GM12878 (cell line): ENCODE results near the gene TCF12.

Source experiments
- CHD1 ChIP-seq: IDR thresholded peaks from 2 replicates; pipeline ENCODE4 v1.6.1; 2012; ENCODE audit warnings: low read depth, low read length, improper control_type of control experiment
- CHD2 ChIP-seq: IDR thresholded peaks from 2 replicates; pipeline ENCODE4 v1.6.1; 2011; ENCODE audit warnings: low read depth, low read length, improper control_type of control experiment, borderline replicate concordance
- HDAC6 ChIP-seq: fragments of 200-600 bp; sonication (generic); IDR thresholded peaks from one replicate; pipeline ENCODE4 v1.8.0; 2017; ENCODE audit warnings: antibody characterized with exemption; ENCODE audit not compliant: unreplicated experiment
- MEF2B ChIP-seq: fragments of 450-650 bp; IDR thresholded peaks from 2 replicates; pipeline ENCODE4 v1.6.1; 2018; ENCODE audit warnings: mild to moderate bottlenecking, moderate library complexity; ENCODE audit not compliant: partially characterized antibody, poor library complexity, severe bottlenecking
- MXI1 ChIP-seq: fragments of 150-350 bp; IDR thresholded peaks from 2 replicates; pipeline ENCODE4 v1.6.1; 2011; ENCODE audit warnings: low read depth, mild to moderate bottlenecking, inconsistent platforms, low read length, improper control_type of control experiment
- MYB ChIP-seq: fragments of 150-350 bp; IDR thresholded peaks from 2 replicates; pipeline ENCODE4 v1.6.1; 2014; ENCODE audit warnings: mild to moderate bottlenecking, low read depth, low read length, borderline replicate concordance
- NFXL1 ChIP-seq: fragments of 450-650 bp; IDR thresholded peaks from 2 replicates; pipeline ENCODE4 v1.6.1; 2017; ENCODE audit warnings: antibody characterized with exemption, mild to moderate bottlenecking, borderline replicate concordance
- POLR2A ChIP-seq: IDR thresholded peaks from 2 replicates; pipeline ENCODE4 v1.6.1; 2011; ENCODE audit warnings: low read depth, mild to moderate bottlenecking, low read length
- SMC3 ChIP-seq: IDR thresholded peaks from 2 replicates; pipeline ENCODE4 v1.6.1; 2011; ENCODE audit warnings: low read length, improper control_type of control experiment, borderline replicate concordance
- SREBF1 ChIP-seq: IDR thresholded peaks from 2 replicates; pipeline ENCODE4 v1.6.1; 2012; ENCODE audit warnings: mild to moderate bottlenecking, low read length
- TCF7 ChIP-seq: IDR thresholded peaks from 2 replicates; pipeline ENCODE4 v1.6.1; 2014; ENCODE audit warnings: antibody characterized with exemption, borderline replicate concordance
- ZNF207 ChIP-seq: fragments of 450-650 bp; IDR thresholded peaks from 2 replicates; pipeline ENCODE4 v1.6.1; 2014; ENCODE audit warnings: antibody characterized with exemption, mild to moderate bottlenecking, borderline replicate concordance
- TF ChIP-seq, protein P1 (sequence below), 3 experiments: IDR thresholded peaks in 2 of 3; conservative IDR thresholded peaks in 1 of 3; 2 replicates each; pipeline ENCODE4 v1.5.1; 2011; ENCODE audit warnings: low read depth in 3 of 3, low read length in 3 of 3, mild to moderate bottlenecking in 3 of 3, control low read depth in 2 of 3, moderate library complexity in 2 of 3, inconsistent platforms in 1 of 3, mixed read lengths in 1 of 3; ENCODE audit not compliant: control insufficient read depth in 2 of 3, insufficient read depth in 1 of 3; ENCODE audit errors: extremely low read depth in 1 of 3
- TF ChIP-seq, protein P2 (sequence below): IDR thresholded peaks from 2 replicates; pipeline ENCODE4 v1.6.1; 2012; ENCODE audit warnings: low read depth, low read length, improper control_type of control experiment

DNA sequence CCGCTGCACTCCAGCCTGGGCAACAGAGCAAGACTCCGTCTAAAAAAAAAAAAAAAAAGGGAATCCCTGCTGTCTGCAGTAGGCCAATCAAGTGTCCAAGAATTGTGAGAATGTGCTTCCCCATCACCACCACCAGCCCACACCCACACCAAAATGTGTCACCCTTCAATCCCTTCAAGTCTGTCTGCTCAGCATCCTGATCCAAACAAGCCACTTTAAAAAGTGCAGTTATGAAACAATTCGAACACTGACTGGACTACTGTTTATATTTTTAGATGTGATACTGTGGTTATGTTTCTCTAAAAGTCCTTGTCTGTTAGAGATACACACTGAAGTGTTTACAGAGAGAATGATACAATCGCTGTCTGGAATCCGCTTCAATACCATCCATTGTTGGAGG is 379.8 kb downstream of the TCF12 start:
- TF ChIP-seq MYB (no peak), POLR2A (no peak), MEF2B (no peak), SREBF1 (no peak), ZNF207 (no peak), CHD1 (no peak), CHD2 (no peak), MXI1 (no peak), TCF7 (no peak), NFXL1 (no peak), SMC3 (no peak), HDAC6 (no peak)
- TF ChIP-seq, protein P1, sequence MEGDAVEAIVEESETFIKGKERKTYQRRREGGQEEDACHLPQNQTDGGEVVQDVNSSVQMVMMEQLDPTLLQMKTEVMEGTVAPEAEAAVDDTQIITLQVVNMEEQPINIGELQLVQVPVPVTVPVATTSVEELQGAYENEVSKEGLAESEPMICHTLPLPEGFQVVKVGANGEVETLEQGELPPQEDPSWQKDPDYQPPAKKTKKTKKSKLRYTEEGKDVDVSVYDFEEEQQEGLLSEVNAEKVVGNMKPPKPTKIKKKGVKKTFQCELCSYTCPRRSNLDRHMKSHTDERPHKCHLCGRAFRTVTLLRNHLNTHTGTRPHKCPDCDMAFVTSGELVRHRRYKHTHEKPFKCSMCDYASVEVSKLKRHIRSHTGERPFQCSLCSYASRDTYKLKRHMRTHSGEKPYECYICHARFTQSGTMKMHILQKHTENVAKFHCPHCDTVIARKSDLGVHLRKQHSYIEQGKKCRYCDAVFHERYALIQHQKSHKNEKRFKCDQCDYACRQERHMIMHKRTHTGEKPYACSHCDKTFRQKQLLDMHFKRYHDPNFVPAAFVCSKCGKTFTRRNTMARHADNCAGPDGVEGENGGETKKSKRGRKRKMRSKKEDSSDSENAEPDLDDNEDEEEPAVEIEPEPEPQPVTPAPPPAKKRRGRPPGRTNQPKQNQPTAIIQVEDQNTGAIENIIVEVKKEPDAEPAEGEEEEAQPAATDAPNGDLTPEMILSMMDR (IDR thresholded peaks at IDR 0.05 in 2 of 3, conservative IDR thresholded peaks at IDR 0.05 in 1 of 3; ENCODE audit: control insufficient read depth in 2 of 3, extremely low read depth in 1 of 3, insufficient read depth in 1 of 3, low read depth in 3 of 3, low read length in 3 of 3): no peak
- TF ChIP-seq, protein P2, sequence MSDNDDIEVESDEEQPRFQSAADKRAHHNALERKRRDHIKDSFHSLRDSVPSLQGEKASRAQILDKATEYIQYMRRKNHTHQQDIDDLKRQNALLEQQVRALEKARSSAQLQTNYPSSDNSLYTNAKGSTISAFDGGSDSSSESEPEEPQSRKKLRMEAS: no peak
